Naive thymus-derived CD4-positive, alpha-beta T cell (primary cell): ENCODE measurements around the gene ADAMTS9. TPM values are rescaled to one million over a fixed set of nuclear protein-coding genes. Genes with fewer than 3 reads are reported as not detected.

Experiments
- ATAC-seq: fragments of 150-1000 bp; cut with Tn5 transposase; 2 replicates; pipeline ENCODE4 v1.10.0; 2021; ENCODE audit warnings: mild to moderate bottlenecking, moderate library complexity
- CTCF ChIA-PET: fragments of 350-600 bp; sonication (Branson Sonifier 250); formaldehyde crosslinking; loops from one replicate; lab custom pipeline; 2021; ENCODE audit warnings: antibody characterized with exemption; lab: Charles Lee
- POLR2A ChIA-PET: fragments of 350-600 bp; sonication (Branson Sonifier 250); formaldehyde crosslinking; loops from one replicate; lab custom pipeline; 2021; ENCODE audit warnings: antibody characterized with exemption, inconsistent platforms; lab: Charles Lee
- DNase-seq, 9 donors: peaks; one replicate each; pipeline versions ENCODE4 v3.0.0 to v3.0.0-alpha.2; 2020 to 2022; ENCODE audit warnings: mixed read lengths in 1 of 9
- H3K27ac ChIP-seq: one replicate; pipeline ENCODE4 v1.7.0; 2013; ENCODE audit warnings: mild to moderate bottlenecking, low read depth, low read length, moderate library complexity
- H3K27me3 ChIP-seq, 2 donors: one replicate each; pipeline ENCODE4 v1.7.0; 2013; ENCODE audit warnings: low read length in 2 of 2, mild to moderate bottlenecking in 2 of 2, moderate library complexity in 2 of 2; ENCODE audit not compliant: control insufficient read depth in 2 of 2, insufficient read depth in 2 of 2
- H3K36me3 ChIP-seq, 3 experiments: 1 replicate in 2 of 3; 2 replicates in 1 of 3; pipeline ENCODE4 v1.7.0; 2013; ENCODE audit warnings: low read length in 3 of 3, mild to moderate bottlenecking in 3 of 3, moderate library complexity in 1 of 3; ENCODE audit not compliant: insufficient read depth in 3 of 3, control insufficient read depth in 2 of 3
- H3K4me1 ChIP-seq, 2 donors: one replicate each; pipeline ENCODE4 v1.7.0; 2013; ENCODE audit warnings: low read length in 2 of 2, mild to moderate bottlenecking in 2 of 2, moderate library complexity in 1 of 2; ENCODE audit not compliant: control insufficient read depth in 2 of 2, insufficient read depth in 2 of 2
- H3K4me3 ChIP-seq: 2 replicates; pipeline ENCODE4 v1.7.0; 2013; ENCODE audit warnings: mild to moderate bottlenecking, low read length
- H3K9me3 ChIP-seq, 3 experiments: 1 replicate in 2 of 3; 2 replicates in 1 of 3; pipeline ENCODE4 v1.7.0; 2013; ENCODE audit warnings: low read length in 3 of 3; ENCODE audit not compliant: control insufficient read depth in 2 of 3
- H3K27ac Mint-ChIP-seq, 9 donors: one replicate each; pipeline ENCODE4 v1.8.0; 2020 to 2022; ENCODE audit warnings: mixed read lengths in 9 of 9, mild to moderate bottlenecking in 8 of 9, moderate library complexity in 5 of 9, inconsistent platforms in 2 of 9
- H3K27me3 Mint-ChIP-seq, 5 donors: one replicate each; pipeline ENCODE4 v1.8.0; 2021 to 2022; ENCODE audit warnings: mixed read lengths in 5 of 5, mild to moderate bottlenecking in 1 of 5
- H3K36me3 Mint-ChIP-seq, 5 donors: one replicate each; pipeline ENCODE4 v1.8.0; 2020 to 2022; ENCODE audit warnings: mixed read lengths in 5 of 5, mild to moderate bottlenecking in 3 of 5, inconsistent platforms in 1 of 5
- H3K4me1 Mint-ChIP-seq, 7 donors: one replicate each; pipeline ENCODE4 v1.8.0; 2020 to 2022; ENCODE audit warnings: mixed read lengths in 7 of 7, mild to moderate bottlenecking in 3 of 7, inconsistent platforms in 1 of 7
- H3K4me3 Mint-ChIP-seq, 10 donors: one replicate each; pipeline ENCODE4 v1.8.0; 2020 to 2022; ENCODE audit warnings: mild to moderate bottlenecking in 10 of 10, mixed read lengths in 10 of 10, moderate library complexity in 6 of 10, inconsistent platforms in 2 of 10
- H3K9me3 Mint-ChIP-seq, 11 donors: one replicate each; pipeline ENCODE4 v1.8.0; 2020 to 2022; ENCODE audit warnings: mixed read lengths in 11 of 11, mild to moderate bottlenecking in 4 of 11, inconsistent platforms in 1 of 11, moderate library complexity in 1 of 11
- intact Hi-C, 2 donors: fragments of 100-400 bp; cut with micrococcal nuclease; formaldehyde crosslinking; loops; one replicate each; pipeline ENCODE4 v1.15.1; 2023
- polyA plus RNA-seq, 2 donors: library from polyadenylated mRNA; unstranded; fragments of 300-500 nt; fragmentation: Illumina TruSeq; gene quantifications; one replicate each; pipeline ENCODE4 v1.2.3, GENCODE V29; 2021
- total RNA-seq, 6 experiments: library from RNA in 5 of 6; stranded (reverse) in 5 of 6; gene quantifications; 1 replicate in 5 of 6; 2 replicates in 1 of 6; pipeline ENCODE4 v1.2.3 and lab custom pipeline; 2021 to 2026

ADAMTS9 gene
- total and polyA plus RNA-seq, 7 experiments from 2014 or later, result not detected

GRCh38 chr3:64561325-64561843 is 126.4 kb downstream of the ADAMTS9 start:
- Mint-ChIP-seq H3K9me3 (peaks cover 0 to 3% (median 0%) of the 10 kb centered on the region in 11 donors), H3K4me1 (no peaks in the 10 kb centered on the region), H3K27me3 (peaks cover 0 to 23% (median 0%) of the 10 kb centered on the region in 5 donors), H3K36me3 (no peaks in the 10 kb centered on the region), H3K4me3 (no peak overlapping the region), H3K27ac (no peak overlapping the region)
- CTCF ChIA-PET, result no interaction called here
- DNase-seq (no peak), ATAC-seq (no peak)
- Histone ChIP-seq H3K4me1 (no peaks in the 10 kb centered on the region), H3K27me3 (no peaks in the 10 kb centered on the region), H3K9me3 (no peaks in the 10 kb centered on the region), H3K4me3 (no peak overlapping the region), H3K27ac (no peak overlapping the region), H3K36me3 (no peaks in the 10 kb centered on the region)
- intact Hi-C loops, result no loop called here
- POLR2A ChIA-PET, result no interaction called here

GRCh38 chr3:64560791-64561190 is 127.0 kb downstream of the ADAMTS9 start:
- Histone ChIP-seq H3K27ac (no peak overlapping the region), H3K4me3 (no peak overlapping the region), H3K36me3 (no peaks in the 10 kb centered on the region), H3K27me3 (no peaks in the 10 kb centered on the region), H3K9me3 (no peaks in the 10 kb centered on the region), H3K4me1 (no peaks in the 10 kb centered on the region)
- ATAC-seq (no peak), DNase-seq (no peak)
- ChIA-PET CTCF (no interaction called here), POLR2A (no interaction called here)
- intact Hi-C loops, result no loop called here
- Mint-ChIP-seq H3K27me3 (peaks cover 0 to 23% (median 0%) of the 10 kb centered on the region in 5 donors), H3K9me3 (peaks cover 0 to 3% (median 0%) of the 10 kb centered on the region in 11 donors), H3K4me3 (no peak overlapping the region), H3K4me1 (no peaks in the 10 kb centered on the region), H3K36me3 (no peaks in the 10 kb centered on the region), H3K27ac (no peak overlapping the region)

GRCh38 chr3:64559588-64559987 is 128.2 kb downstream of the ADAMTS9 start:
- Mint-ChIP-seq H3K27me3 (peaks cover 0 to 25% (median 7%) of the 10 kb centered on the region in 5 donors), H3K4me3 (no peak overlapping the region), H3K9me3 (peaks cover 0 to 5% (median 0%) of the 10 kb centered on the region in 11 donors), H3K27ac (no peak overlapping the region), H3K36me3 (no peaks in the 10 kb centered on the region), H3K4me1 (no peaks in the 10 kb centered on the region)
- no peak for DNase-seq
- intact Hi-C loops, result no loop called here
- CTCF ChIA-PET, result no interaction called here
- Histone ChIP-seq H3K27me3 (no peaks in the 10 kb centered on the region), H3K4me1 (no peaks in the 10 kb centered on the region), H3K9me3 (no peaks in the 10 kb centered on the region), H3K27ac (no peak overlapping the region), H3K4me3 (no peak overlapping the region), H3K36me3 (no peaks in the 10 kb centered on the region)
- ATAC-seq, result no peak
- POLR2A ChIA-PET, result no interaction called here

- H3K36me3 Mint-ChIP-seq, result no peaks in the 10 kb centered on the region
- Histone ChIP-seq H3K27me3 (no peaks in the 10 kb centered on the region), H3K27ac (no peak overlapping the region), H3K4me1 (no peaks in the 10 kb centered on the region), H3K36me3 (no peaks in the 10 kb centered on the region), H3K4me3 (no peak overlapping the region), H3K9me3 (no peaks in the 10 kb centered on the region)
- H3K27ac Mint-ChIP-seq, result no peak overlapping the region
- ATAC-seq (no peak), DNase-seq (no peak)
- peaks cover 0 to 20% (median 11%) of the 10 kb centered on the region in 5 donors for H3K27me3 Mint-ChIP-seq
- peaks cover 0 to 5% (median 0%) of the 10 kb centered on the region in 11 donors for H3K9me3 Mint-ChIP-seq
- peaks cover 0 to 1% (median 0%) of the 10 kb centered on the region in 7 donors for H3K4me1 Mint-ChIP-seq
- H3K4me3 Mint-ChIP-seq, result no peak overlapping the region
- ChIA-PET POLR2A (no interaction called here), CTCF (no interaction called here)
- intact Hi-C loops, result no loop called here
These were observed 131.8 kb downstream of the ADAMTS9 start for GRCh38 chr3:64556046-64556445.

- no peak overlapping the region for H3K27ac Mint-ChIP-seq
- ATAC-seq, result no peak
These were observed 132.4 kb downstream of the ADAMTS9 start for GRCh38 chr3:64555351-64555750.

GRCh38 chr3:64554096-64554920 is 133.5 kb downstream of the ADAMTS9 start:
- POLR2A ChIA-PET, result no interaction called here
- H3K9me3 Mint-ChIP-seq, result peaks cover 0 to 6% (median 0%) of the 10 kb centered on the region in 11 donors
- no peak overlapping the region for H3K4me3 Mint-ChIP-seq
- H3K4me3 ChIP-seq, result no peak overlapping the region
- H3K27ac ChIP-seq, result no peak overlapping the region
- no peak for ATAC-seq
- DNase-seq, result no peak
- CTCF ChIA-PET, result no interaction called here
- H3K27ac Mint-ChIP-seq, result no peak overlapping the region
- no peaks in the 10 kb centered on the region for H3K27me3 ChIP-seq
- H3K4me1 ChIP-seq, result no peaks in the 10 kb centered on the region
- H3K36me3 ChIP-seq, result no peaks in the 10 kb centered on the region
- H3K27me3 Mint-ChIP-seq, result peaks cover 0 to 19% (median 11%) of the 10 kb centered on the region in 5 donors
- intact Hi-C loops, result no loop called here
- H3K9me3 ChIP-seq, result no peaks in the 10 kb centered on the region
- H3K4me1 Mint-ChIP-seq, result peaks cover 0 to 1% (median 0%) of the 10 kb centered on the region in 7 donors
- H3K36me3 Mint-ChIP-seq, result no peaks in the 10 kb centered on the region

More at GRCh38 chr3:64555351-64555750, 132.4 kb downstream of the ADAMTS9 start:
- H3K4me3 Mint-ChIP-seq, result no peak overlapping the region
- intact Hi-C loops, result no loop called here
- H3K4me1 Mint-ChIP-seq, result peaks cover 0 to 1% (median 0%) of the 10 kb centered on the region in 7 donors
- Histone ChIP-seq H3K4me3 (no peak overlapping the region), H3K27ac (no peak overlapping the region), H3K36me3 (no peaks in the 10 kb centered on the region), H3K9me3 (no peaks in the 10 kb centered on the region), H3K27me3 (no peaks in the 10 kb centered on the region), H3K4me1 (no peaks in the 10 kb centered on the region)
- POLR2A ChIA-PET, result no interaction called here
- CTCF ChIA-PET, result no interaction called here
- no peak for DNase-seq
- peaks cover 0 to 19% (median 11%) of the 10 kb centered on the region in 5 donors for H3K27me3 Mint-ChIP-seq
- peaks cover 0 to 6% (median 0%) of the 10 kb centered on the region in 11 donors for H3K9me3 Mint-ChIP-seq
- no peaks in the 10 kb centered on the region for H3K36me3 Mint-ChIP-seq
